ENCODE results near the gene NOXA1.

DNA sequence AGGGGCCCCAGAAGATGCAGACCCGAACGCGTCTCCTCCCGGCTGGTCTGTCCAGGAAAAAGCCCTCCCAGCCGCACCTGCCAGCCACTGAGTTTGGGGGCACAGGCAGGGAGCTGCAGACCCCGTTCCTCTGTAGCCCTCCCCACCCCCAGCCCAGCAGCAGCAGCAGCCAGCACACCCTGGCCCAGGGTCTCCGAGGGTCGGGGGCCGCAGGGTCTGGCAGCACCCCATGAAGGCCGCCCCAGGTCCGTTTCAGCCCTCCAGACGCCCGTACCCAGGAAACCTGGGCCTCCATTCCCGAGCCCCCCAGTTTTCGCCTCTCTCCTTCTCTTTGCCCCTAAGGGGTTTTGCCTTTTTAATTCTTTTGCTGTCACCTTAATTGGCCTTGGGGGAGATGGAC lies 19.9 kb upstream of the NOXA1 start:
- TF ChIP-seq POLR2A (IDR thresholded peaks at IDR 0.05) (no peak), CTCF (IDR thresholded peaks at IDR 0.05) (no peak), EP300 (IDR thresholded peaks at IDR 0.05) (no peak), POLR2AphosphoS5 (IDR thresholded peaks at IDR 0.05) (no peak)

Data from suprapubic skin (tissue), 4 donors.